ENCODE measurements around the gene UCN2.
"Not testable (repeated sequence)": the region's sequence is repeated elsewhere in the genome, so short reads cannot be mapped to it uniquely, and the experiment has no call there.

Gene UCN2

GRCh38 chr3:48543271-48543866, 20.2 kb downstream of the UCN2 start:
- peak overlapping the region; percentile 52 for H3K27ac ChIP-seq
- TF ChIP-seq CTCF (conservative IDR thresholded peaks at IDR 0.05): no peak
- TF ChIP-seq ZFX (IDR thresholded peaks at IDR 0.05): no peak

GRCh38 chr3:48538451-48538850, 25.1 kb downstream of the UCN2 start:
- TF ChIP-seq ZFX (IDR thresholded peaks at IDR 0.05): no peak
- no peak for TF ChIP-seq CTCF (conservative IDR thresholded peaks at IDR 0.05)
- H3K27ac ChIP-seq: no peak overlapping the region

- H3K27ac ChIP-seq: no peak overlapping the region
- TF ChIP-seq ZFX (IDR thresholded peaks at IDR 0.05) (no peak), CTCF (conservative IDR thresholded peaks at IDR 0.05) (no peak)
These were observed 26.8 kb downstream of the UCN2 start for GRCh38 chr3:48536785-48537184.

GRCh38 chr3:48536116-48536515, 27.5 kb downstream of the UCN2 start:
- TF ChIP-seq ZFX (IDR thresholded peaks at IDR 0.05) (no peak), CTCF (conservative IDR thresholded peaks at IDR 0.05) (no peak)
- no peak overlapping the region for H3K27ac ChIP-seq

GRCh38 chr3:48535578-48535977, 28.0 kb downstream of the UCN2 start:
- no peak for TF ChIP-seq CTCF (conservative IDR thresholded peaks at IDR 0.05)
- TF ChIP-seq ZFX (IDR thresholded peaks at IDR 0.05): no peak
- no peak overlapping the region for H3K27ac ChIP-seq

GRCh38 chr3:48532977-48533337, 30.6 kb downstream of the UCN2 start:
- no peak for TF ChIP-seq ZFX (IDR thresholded peaks at IDR 0.05)
- TF ChIP-seq CTCF (conservative IDR thresholded peaks at IDR 0.05): no peak
- no peak overlapping the region for H3K27ac ChIP-seq

GRCh38 chr3:48532271-48532976, 31.2 kb downstream of the UCN2 start:
- H3K27ac ChIP-seq: no peak overlapping the region
- TF ChIP-seq ZFX (IDR thresholded peaks at IDR 0.05) (no peak), CTCF (conservative IDR thresholded peaks at IDR 0.05) (no peak)

GRCh38 chr3:48530701-48531100, 32.9 kb downstream of the UCN2 start:
- H3K27ac ChIP-seq: not testable (repeated sequence)
